Measurements from ENCODE around the gene SEH1L.
"Not testable (repeated sequence)": the region's sequence is repeated elsewhere in the genome, so short reads cannot be mapped to it uniquely, and the experiment has no call there.

- TF ChIP-seq CTCF (IDR thresholded peaks at IDR 0.05; ENCODE audit: borderline replicate concordance, extremely low read depth, low read length, poor library complexity, severe bottlenecking); EZH2 (IDR thresholded peaks at IDR 0.05; ENCODE audit: borderline replicate concordance, low read depth, low read length, severe bottlenecking): not testable (repeated sequence)
These were observed 32.3 kb downstream of the SEH1L start for GRCh38 chr18:12980065-12980464.
